Fibroblast of skin of right biceps (primary cell): ENCODE measurements around the gene ABCB7.
A peak's percentile ranks its signal among the peaks of the same experiment; 100 is the strongest.
"Not testable (repeated sequence)": the region's sequence is repeated elsewhere in the genome, so short reads cannot be mapped to it uniquely, and the experiment has no call there.

Experiments used
- DNase-seq: peaks from one replicate; pipeline ENCODE4 v3.0.0-alpha.2; 2013

The ABCB7 gene

DNA sequence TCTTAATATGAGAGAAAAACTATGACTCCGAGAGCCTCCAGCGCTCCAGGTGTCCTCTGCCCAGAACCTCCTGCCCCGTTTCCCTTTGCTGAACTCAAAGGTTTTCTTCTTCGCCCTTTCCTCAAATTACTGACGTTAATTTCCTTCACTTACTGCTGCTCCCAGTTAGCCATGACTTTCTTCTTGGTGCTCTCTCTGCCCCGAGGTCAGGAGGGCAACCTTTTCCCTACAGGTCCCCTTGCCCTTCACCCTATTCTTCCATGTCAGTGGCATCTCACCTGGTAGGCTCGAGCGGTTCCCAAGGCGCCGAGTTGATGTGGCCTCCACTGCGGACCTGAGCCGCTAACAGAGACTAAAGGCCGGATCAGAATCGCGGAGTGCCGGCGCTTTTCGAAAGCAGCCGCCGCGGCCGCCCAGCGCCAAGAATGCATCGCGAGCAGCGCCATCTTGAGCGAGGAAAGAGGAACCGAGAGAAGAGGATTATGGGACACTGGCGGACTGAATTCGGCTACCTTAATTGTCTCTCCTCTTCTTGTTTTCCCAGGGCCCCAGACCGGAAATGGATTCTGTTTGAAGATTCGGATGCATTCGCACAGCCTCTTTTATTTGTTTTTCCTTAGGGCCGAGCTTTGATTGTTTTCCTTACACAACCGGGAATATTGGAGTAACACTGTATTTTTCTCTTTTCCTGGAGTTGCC, at the start of gene ABCB7:
TSS of gene ABCB7 (minus strand) at position 457 of the 699 bp plus-strand sequence. CDS start at position 446, 11 bp downstream.
- peak; percentile 75 for DNase-seq

DNA sequence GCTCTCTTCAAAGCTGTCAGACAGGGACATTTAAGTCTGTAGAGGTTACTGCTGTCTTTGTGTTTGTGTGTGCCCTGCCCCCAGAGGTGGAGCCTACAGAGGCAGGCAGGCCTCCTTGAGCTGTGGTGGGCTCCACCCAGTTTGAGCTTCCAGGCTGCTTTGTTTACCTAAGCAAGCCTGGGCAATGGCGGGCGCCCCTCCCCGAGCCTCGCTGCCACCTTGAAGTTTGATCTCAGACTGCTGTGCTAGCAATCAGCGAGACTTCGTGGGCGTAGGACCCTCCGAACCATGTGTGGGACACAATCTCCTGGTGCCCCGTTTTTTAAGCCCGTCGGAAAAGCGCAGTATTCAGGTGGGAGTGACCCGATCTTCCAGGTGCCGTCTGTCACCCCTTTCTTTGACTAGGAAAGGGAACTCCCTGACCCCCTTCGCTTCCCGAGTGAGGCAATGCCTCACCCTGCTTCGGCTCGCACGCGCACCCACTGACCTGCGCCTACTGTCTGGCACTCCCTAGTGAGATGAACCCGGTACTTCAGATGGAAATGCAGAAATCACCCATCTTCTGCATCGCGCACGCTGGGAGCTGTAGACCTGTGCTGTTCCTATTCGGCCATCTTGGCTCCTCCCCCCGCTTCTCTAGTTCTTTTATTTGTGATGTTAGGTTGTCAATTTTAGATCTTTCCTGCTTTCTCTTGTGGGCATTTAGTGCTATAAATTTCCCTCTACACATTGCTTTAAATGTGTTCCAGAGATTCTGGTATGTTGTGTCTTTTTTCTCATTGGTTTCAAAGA, 32.5 kb upstream of the ABCB7 start:
- not testable (repeated sequence) for DNase-seq

DNA sequence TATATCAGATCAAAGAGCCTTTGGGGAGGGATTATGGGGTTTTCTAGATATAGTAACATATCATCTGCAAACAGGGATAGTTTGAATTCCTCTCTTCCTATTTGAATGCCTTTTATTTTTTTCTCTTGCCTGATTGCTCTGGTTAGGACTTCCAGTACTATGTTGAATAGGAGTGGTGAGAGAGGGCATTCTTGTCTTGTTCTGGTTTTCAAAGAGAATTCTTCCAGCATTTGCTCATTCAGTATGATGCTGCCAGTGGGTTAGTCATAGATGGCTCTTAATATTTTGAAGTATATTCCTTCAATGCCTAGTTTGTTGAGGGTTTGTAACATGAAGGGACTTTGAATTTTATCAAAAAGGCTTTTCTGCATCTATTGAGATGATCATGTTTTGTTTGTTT, 25.6 kb upstream of the ABCB7 start:
- DNase-seq, result no peak

DNA sequence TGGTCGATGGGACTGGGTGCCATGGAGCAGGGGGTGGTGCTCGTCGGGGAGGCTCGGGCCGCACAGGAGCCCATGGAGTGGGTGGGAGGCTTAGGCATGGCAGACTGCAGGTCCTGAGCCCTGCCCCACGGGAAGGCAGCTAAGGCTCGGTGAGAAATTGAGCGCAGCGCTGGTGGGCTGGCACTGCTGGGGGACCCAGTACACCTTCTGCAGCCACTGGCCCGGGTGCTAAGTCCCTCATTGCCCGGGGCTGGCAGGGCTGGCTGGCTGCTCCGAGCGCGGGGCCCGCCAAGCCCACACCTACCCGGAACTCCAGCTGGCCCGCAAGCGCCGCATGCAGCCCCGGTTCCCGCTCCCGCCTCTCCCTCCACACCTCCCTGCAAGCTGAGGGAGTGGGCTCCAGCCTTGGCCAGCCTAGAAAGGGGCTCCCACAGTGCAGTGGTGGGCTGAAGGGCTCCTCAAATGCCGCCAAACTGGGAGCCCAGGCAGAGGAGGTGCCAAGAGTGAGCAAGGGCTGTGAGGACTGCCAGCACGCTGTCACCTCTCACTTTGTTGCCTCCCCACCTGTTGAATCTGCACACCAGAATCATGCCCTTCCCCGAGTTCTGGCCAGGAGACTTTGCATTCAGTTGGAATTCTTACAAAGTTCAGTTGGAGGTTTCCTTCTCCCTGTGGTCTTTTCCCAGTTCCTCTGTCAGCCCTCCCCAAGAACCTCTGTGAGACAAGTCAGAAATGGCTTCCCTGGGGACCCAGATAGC, 23.6 kb upstream of the ABCB7 start:
- not testable (repeated sequence) for DNase-seq

DNA sequence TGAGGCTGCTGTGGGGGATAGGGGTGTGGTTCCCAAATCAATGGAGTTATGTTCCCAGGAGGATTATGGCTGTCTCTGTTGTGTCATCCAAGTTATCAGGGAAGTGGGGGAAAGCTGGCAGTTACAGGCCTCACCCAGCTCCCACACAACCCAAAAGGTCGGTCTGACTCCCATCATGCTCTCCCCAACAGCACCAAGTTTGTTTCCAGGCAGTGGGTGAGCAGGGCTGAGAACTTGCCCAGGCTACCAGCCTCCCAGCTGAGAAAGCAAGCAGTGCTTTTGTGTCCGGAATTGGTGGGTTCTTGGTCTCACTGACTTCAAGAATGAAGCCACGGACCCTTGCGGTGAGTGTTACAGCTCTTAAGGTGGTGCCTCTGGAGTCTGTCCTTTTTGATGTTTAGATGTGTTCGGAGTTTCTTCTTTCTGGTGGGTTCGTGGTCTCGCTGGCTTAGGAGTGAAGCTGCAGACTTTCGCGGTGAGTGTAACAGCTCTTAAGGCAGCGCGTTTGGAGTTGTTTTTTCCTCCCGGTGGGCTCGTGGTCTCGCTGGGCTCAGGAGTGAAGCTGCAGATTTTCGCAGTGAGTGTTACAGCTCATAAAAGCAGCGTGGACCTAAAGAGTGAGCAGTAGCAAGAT, 16.3 kb upstream of the ABCB7 start:
- not testable (repeated sequence) for DNase-seq

DNA sequence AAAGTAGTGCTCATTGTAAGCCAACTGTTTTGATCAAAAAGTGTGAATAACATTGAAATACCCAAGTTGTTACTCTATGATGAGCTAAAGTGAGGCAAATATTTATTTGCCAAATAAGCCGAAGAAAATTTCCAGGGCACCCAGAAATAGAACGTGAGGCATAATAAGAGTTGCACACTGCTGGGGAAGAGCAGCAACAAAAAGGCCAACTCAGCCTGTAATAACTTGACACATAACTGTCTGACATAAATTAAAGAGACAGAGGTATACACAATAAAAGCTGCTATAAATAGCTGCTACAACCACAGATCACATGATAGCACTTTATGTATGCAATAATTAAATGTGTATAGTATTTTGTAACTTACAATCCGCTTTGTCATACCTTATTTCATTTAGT, 2.0 kb upstream of the ABCB7 start:
- DNase-seq, result no peak

DNA sequence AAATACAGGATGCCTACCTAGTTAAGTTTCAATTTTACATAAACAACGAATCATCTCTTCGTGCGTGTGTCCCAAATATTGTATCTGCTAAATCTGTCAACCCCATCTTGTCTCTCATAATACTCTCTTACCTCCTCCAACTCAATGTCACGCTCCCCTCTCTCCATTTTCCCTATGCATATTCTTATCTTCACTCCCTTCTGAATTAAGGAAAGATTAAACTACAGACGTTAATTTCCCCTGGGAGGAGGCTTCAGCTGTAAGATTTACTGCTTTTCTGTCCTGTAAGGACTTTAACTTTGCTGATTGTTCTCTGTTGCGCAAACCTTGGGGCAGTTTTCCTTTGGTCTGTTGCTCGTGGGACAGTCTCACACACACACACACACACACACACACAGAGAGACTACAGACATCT, 455 bp upstream of the ABCB7 start:
- DNase-seq, result peak; percentile 9

DNA sequence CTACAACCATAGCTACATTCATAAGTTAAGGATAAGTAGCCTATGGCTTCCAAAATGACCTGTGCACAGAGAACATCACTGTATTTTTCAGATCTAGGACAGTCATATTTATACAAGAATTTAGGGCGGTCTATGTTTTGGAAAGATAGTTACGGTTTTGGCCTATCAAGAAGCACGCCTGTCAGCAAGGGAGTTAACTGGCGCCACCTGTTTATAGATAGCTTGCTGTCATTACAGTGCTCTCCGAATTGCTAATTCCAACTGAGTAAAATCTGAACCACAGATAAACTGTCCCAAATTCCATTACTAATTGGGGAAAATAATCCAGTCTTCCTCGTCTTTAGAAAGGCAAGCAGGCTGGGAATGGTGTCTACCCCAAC, 646 bp downstream of the ABCB7 start:
- DNase-seq, result peak; percentile 6

DNA sequence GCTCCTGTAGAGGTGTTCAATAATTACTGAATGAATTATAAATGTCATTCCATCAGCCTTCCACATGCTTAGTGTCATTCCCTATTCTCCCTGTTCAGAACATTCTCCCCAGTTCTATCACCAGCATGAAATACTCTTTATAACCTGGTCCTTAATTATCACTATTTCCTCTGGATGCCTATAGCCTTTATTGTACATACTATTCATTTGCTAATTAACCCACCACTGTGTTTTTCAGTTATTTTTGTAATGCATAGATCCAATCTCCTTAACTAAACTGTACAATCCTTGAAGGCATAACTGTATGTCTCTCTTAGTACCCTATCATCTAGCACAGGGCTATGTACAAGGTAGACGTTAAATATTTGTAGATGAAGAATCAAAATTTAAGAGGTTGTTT, 1.2 kb downstream of the ABCB7 start:
- DNase-seq, result no peak

DNA sequence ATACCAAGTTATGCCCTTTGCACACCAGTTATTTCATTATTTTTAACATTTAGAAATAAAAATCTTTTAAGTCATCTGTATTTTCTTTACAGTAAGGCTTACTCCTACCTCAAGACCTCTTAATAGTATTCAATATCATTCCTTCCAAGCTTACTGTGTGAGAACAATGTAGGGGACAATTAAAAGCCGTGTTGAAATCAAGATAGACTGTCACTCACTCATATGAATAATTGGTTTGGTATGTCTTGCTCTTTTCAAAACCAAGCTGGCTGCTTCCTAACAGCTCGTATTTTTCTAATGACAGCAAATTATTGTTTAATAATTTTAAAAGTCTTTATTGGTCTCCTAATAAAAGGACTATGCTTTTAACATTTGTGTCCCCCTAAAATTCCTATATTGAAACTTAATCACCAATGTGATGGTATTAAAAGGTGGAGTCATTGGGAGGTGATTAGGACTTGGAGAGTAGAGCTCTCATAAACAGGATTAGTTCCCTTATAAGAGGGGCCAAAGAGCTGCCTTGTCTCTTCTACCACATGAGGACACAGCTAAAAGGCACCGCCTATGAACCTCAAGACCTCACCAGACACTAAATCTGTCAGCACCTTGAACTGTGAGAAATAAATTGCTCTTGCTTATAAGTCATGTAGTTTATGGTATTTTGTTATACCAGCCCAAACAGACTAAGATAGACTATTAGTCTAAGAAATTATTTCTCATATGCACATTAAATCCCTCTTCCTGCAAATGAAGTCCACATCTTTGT, 4.1 kb downstream of the ABCB7 start:
- peak; percentile 5 for DNase-seq

DNA sequence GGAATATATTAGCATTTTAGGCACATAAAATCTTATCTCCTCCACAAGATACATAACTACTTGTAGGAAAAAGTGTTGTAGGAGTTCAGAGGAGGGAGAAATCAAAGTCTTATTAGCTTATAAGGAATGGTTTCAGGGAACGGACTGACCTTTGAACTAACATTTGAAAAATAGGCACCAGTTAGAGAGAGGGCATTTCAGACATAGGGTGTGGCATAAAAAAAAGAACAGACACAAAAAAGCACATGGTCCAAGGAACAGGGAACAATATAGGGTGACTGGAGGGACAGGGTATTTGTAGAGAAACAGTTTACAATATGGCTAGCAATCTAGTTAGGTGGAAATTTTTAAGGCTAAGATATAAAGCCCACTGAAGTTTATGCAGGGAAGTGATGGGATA, 6.4 kb downstream of the ABCB7 start:
- no peak for DNase-seq

DNA sequence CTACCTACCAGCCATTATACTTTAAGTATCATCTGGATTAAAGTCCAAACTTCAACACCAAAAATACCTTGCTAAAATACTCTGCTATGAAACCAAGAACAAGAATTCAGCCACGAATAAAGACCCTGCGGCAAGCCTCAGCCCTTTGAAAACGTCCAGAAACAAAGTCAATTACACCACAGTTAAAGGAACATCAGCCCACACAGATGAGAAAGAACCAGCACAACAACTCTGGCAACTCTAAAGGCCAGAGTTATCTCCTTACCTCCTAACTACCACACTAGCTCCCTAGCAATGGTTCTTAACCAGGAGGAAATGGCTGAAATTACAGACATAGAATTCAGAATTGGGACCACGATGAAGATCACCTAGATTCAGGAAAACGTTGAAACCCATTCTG, 23.4 kb downstream of the ABCB7 start:
- no peak for DNase-seq

DNA sequence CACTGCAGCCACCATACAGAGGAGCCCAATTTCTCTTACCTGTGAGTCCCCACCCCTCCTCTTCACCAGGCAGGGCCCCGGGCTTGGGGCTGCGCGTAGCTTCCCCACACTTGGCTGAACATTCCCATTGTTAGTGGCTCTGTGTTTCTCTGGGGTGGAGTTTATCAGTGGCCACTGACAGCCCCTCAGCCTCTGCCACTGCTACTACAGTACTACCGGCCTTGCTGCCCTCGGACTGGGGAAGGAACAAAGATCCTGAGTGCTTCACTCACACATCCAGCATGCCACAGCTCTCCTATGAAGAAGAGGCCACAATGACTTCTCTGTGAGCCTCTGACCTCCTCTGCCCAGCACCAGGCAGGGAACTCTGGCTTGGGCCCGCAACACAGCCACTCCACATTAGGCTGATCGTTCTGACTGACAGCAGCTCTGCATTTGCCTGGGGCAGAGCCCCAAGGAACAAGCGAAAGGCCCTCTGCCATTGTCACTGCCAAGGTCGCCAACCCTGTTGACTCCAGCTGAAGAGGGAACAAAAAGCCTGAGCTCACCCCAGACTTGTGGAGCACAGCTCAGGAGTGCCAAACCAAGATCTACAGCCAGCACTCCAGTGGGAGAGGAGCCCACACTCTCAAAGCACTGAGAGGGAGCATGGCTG, 24.0 kb downstream of the ABCB7 start:
- no peak for DNase-seq

DNA sequence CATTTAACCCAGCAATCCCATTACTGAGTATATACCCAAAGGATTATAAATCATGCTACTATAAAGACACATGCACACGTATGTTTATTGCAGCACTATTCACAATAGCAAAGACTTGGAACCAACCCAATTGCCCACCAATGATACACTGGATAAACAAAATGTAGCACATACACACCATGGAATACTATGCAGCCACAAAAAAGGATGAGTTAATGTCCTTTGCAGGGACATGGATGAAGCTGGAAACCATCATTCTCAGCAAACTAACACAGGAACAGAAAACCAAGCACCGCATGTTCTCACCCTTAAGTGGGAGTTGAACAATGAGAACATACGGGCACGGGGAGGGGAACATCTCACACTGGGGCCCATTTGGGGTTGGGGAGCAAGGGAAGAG, 27.0 kb downstream of the ABCB7 start:
- DNase-seq, result not testable (repeated sequence)

DNA sequence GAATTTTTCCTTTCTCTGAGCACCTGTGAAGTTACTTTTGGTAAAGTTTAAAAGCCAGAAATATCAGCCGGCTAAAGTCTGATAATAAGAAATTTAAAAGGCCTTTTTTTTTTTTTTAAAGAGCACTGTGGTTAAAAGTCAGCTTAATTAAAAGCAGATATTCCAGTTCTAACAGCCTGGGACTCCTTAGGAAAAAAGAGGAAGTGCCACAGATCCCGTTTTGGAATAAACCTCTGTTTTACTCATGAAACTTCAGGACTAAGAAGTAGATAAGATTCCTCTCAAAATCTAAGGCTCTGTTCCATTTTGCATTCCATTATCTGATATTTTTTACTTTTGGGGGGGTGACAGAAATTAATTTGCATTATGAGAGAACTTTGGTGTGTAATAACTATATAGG, 37.8 kb downstream of the ABCB7 start:
- peak; percentile 0 for DNase-seq

DNA sequence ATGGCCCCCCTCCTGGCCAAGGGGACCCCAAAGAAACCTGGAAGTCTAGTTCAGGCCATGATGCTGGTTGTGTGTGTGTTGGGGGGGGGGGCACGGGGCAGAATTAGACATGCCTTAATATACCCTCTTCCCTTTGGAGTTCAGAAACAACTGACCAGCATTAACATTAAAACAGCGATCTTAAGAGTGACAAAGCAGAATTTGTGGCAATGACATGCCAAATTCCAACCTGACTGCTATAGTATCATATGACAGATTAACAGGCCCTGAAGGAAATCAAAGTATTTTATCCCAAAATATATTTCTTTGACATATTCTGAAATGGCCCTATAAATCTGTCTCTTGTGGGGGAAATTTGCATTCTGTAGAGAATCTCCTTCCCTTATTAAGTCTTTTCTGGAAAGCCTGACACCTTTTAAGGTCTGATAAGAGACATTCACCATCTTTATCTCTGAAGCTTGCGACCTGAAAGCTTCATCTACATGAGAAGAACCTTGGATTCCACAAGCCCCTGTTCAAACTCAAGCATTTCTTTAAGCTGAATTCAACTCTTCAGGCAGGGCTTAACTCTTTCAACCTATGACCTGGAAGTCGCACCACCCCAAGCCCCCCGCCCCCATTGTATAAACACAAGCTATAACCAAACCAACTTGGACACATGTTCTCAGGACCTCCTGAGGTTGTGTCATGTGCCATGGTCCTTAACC, 40.2 kb downstream of the ABCB7 start:
- no peak for DNase-seq

DNA sequence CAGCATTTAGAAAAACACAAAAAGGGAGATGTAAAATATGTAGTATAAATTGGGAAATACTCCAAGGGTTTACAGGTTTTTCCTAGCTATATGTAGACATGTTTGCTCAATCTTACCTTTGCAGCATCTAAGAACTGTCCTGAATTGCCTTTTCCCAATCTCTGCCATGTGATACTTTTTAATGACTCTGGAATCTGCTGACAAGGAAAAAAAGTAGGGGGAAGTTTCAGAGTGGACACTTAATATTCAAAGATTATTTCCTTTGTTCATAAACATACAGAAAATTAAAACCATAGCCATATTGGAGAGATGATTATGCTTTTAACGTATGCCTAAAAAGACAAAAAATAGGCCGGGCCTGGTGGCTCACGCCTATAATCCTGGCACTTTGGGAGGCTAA, 41.4 kb downstream of the ABCB7 start:
- DNase-seq, result no peak

DNA sequence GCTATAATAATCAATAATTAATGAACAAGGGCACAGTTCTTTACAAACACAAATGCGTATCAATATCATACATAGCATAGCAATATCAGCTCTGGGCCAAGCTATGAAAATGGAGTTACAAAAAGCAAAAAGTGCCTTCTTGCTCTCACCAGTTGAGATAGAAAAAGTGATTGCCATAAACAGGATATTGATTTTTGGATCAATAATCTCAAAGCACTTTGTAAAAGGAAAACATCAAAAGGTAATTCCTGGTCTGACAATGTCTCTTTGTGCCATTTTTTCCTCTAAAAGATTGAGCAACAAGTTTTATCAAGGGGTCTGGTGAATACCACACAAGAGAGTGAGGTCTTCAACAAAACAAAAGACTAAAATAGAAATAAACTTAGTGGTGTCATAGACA, 42.4 kb downstream of the ABCB7 start:
- no peak for DNase-seq

DNA sequence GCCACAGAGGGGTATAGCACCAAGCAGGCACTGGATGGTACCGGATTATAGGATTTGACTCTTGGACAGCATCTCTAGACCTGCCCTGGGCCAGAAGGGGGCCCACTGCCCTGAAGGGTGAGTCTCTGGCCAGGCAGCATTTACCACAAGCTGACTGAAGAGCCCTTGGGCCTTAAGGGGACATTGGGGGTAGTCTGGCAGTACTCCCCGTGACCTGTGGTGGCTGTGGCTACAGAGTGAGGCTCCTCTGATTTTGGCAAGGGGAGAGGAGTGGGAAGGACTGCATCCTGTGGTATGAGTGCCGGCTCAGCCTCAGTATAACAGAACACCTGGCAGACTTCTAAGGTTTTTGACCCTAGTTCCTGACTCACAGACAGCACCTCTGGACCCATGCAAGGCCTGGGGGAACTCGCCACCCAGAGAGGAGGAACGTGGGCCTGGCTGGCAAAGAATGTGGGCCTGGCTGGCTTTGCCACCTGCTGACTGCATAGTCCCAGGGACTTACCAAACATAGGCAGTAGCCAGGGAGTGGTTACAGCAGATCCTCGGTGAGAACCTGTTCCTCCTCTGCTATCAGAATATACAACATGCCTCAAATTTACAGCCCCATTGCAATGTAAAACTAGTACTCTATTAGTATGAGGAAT, 48.1 kb downstream of the ABCB7 start:
- DNase-seq, result no peak

DNA sequence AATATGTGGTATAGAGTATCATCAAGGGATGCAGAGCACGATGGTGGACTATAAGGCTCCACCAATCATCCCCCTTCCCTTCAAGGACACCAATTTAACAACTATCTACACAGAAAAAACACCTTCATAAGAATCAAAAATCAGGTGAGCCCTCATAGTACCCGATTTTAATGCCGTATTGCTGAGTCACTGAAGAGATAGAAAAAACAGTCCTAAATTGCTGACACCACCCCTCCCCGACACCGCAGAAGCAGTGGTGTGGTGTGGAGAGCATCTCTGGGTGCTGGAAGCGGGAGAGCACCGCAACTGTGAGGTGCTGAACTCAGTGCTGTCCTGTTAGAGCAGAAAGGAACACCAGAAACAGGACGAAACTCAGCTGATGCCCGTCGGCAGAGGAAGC, 49.3 kb downstream of the ABCB7 start:
- DNase-seq, result no peak

DNA sequence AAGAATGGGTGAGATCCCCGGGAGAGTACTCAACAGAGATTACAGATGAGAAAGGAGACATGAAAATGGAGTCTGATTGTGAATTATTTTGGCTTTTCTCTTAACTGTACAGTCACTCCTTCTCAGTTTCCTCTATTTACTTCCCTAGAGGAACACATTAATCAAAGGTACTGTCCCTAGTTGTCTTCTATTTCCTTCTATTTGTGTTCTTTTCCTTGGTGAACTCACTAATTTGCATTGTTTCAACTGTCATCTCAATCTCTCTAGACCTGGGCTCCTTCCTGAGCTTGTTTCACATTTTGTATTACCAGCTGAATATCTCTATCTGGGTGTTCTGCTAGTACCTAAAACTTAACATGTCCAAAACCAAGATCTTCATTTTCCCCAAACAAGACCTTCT, 59.8 kb downstream of the ABCB7 start:
- no peak for DNase-seq
